ENCODE measurements around the gene APEH. TPM values are rescaled to one million over a fixed set of nuclear protein-coding genes. Genes with fewer than 3 reads are reported as not detected.

Gene APEH
- total RNA-seq, 4 donors from 2014 or later = 48.2 to 75.5 (median 68.1) TPM

GRCh38 chr3:49658711-49659110 is 15.4 kb upstream of the APEH start:
- TF ChIP-seq CTCF (IDR thresholded peaks at IDR 0.05) = no peak
- H3K4me1 ChIP-seq = peaks cover 0 to 7% (median 6%) of the 10 kb centered on the region in 4 donors

GRCh38 chr3:49659756-49660155 is 14.4 kb upstream of the APEH start:
- H3K4me3 ChIP-seq = no peak overlapping the region
- no peak overlapping the region for H3K27ac ChIP-seq (replicated peaks in 1 of 4)
- H3K9me3 ChIP-seq = no peaks in the 10 kb centered on the region
- no peak for DNase-seq (ENCODE audit: extremely low spot score)
- H3K4me1 ChIP-seq = peaks cover 0 to 7% (median 6%) of the 10 kb centered on the region in 4 donors
- WGBS = 66% methylated on average over 4 of the region's 4 CpGs
- TF ChIP-seq EP300 (IDR thresholded peaks at IDR 0.05) (no peak), CTCF (IDR thresholded peaks at IDR 0.05) (no peak), POLR2AphosphoS5 (IDR thresholded peaks at IDR 0.05) (no peak), POLR2A (IDR thresholded peaks at IDR 0.05; ENCODE audit: low read depth) (no peak)
- peaks cover 0 to 46% (median 0%) of the 10 kb centered on the region in 4 donors for H3K27me3 ChIP-seq
- intact Hi-C loops (cut with DNase I) = no loop called here
- H3K36me3 ChIP-seq = no peaks in the 10 kb centered on the region

More at GRCh38 chr3:49658711-49659110, 15.4 kb upstream of the APEH start:
- no peaks in the 10 kb centered on the region for H3K9me3 ChIP-seq
- DNase-seq (ENCODE audit: extremely low spot score) = no peak
- WGBS = 75% methylated on average over 2 of the region's 2 CpGs
- H3K27ac ChIP-seq (replicated peaks in 1 of 4) = no peak overlapping the region
- no peak overlapping the region for H3K4me3 ChIP-seq
- intact Hi-C loops (cut with DNase I) = no loop called here
- no peaks in the 10 kb centered on the region for H3K36me3 ChIP-seq
- peaks cover 0 to 36% (median 0%) of the 10 kb centered on the region in 4 donors for H3K27me3 ChIP-seq

- no peak for DNase-seq (ENCODE audit: extremely low spot score)
- Histone ChIP-seq H3K36me3 (no peaks in the 10 kb centered on the region), H3K9me3 (no peaks in the 10 kb centered on the region), H3K4me1 (peaks cover 0 to 7% (median 6%) of the 10 kb centered on the region in 4 donors), H3K27me3 (peaks cover 0 to 59% (median 0%) of the 10 kb centered on the region in 4 donors), H3K4me3 (no peak overlapping the region), H3K27ac (replicated peaks in 1 of 4) (no peak overlapping the region)
- 82% methylated on average over 13 of the region's 14 CpGs for WGBS
- intact Hi-C loops (cut with DNase I) = no loop called here
- TF ChIP-seq POLR2A (IDR thresholded peaks at IDR 0.05; ENCODE audit: low read depth) = no peak
- TF ChIP-seq EP300 (IDR thresholded peaks at IDR 0.05) = no peak
These were observed 12.9 kb upstream of the APEH start for GRCh38 chr3:49661281-49661680.

- Histone ChIP-seq H3K9me3 (no peaks in the 10 kb centered on the region), H3K27ac (replicated peaks in 1 of 4) (no peak overlapping the region), H3K27me3 (peaks cover 0 to 53% (median 0%) of the 10 kb centered on the region in 4 donors), H3K4me1 (no peaks in the 10 kb centered on the region), H3K4me3 (no peak overlapping the region), H3K36me3 (no peaks in the 10 kb centered on the region)
- DNase-seq (ENCODE audit: extremely low spot score) = no peak
- 87% methylated on average over 17 of the region's 22 CpGs for WGBS
- intact Hi-C loops (cut with DNase I) = no loop called here
- no peak for TF ChIP-seq POLR2AphosphoS5 (IDR thresholded peaks at IDR 0.05)
- TF ChIP-seq CTCF (IDR thresholded peaks at IDR 0.05) = no peak
- no peak for TF ChIP-seq POLR2A (IDR thresholded peaks at IDR 0.05; ENCODE audit: low read depth)
- TF ChIP-seq EP300 (IDR thresholded peaks at IDR 0.05) = no peak
These were observed 12.1 kb upstream of the APEH start for GRCh38 chr3:49662021-49662420.

GRCh38 chr3:49662720-49663413 is 11.3 kb upstream of the APEH start:
- WGBS = 81% methylated on average over 6 of the region's 34 CpGs
- no peak for TF ChIP-seq POLR2AphosphoS5 (IDR thresholded peaks at IDR 0.05)
- TF ChIP-seq EP300 (IDR thresholded peaks at IDR 0.05) = no peak
- TF ChIP-seq POLR2A (IDR thresholded peaks at IDR 0.05; ENCODE audit: low read depth) = no peak
- TF ChIP-seq CTCF (IDR thresholded peaks at IDR 0.05) = no peak
- H3K9me3 ChIP-seq = no peaks in the 10 kb centered on the region
- no peak overlapping the region for H3K4me3 ChIP-seq
- H3K4me1 ChIP-seq = no peaks in the 10 kb centered on the region
- H3K27ac ChIP-seq (replicated peaks in 1 of 4) = no peak overlapping the region
- no peak for DNase-seq (ENCODE audit: extremely low spot score)
- no peaks in the 10 kb centered on the region for H3K36me3 ChIP-seq
- intact Hi-C loops (cut with DNase I) = no loop called here
- peaks cover 0 to 57% (median 0%) of the 10 kb centered on the region in 4 donors for H3K27me3 ChIP-seq

Measured in esophagus muscularis mucosa (tissue), 4 donors.